Skeletal muscle tissue (tissue), 4 donors: ENCODE results near the gene AZGP1. TPM values are rescaled to one million over a fixed set of nuclear protein-coding genes. Genes with fewer than 3 reads are reported as not detected.

Experiments used
- H3K27ac ChIP-seq: one replicate; pipeline ENCODE4 v1.7.0; 2013; ENCODE audit warnings: mild to moderate bottlenecking, low read depth, low read length, inconsistent platforms
- H3K27me3 ChIP-seq, 3 donors: one replicate each; pipeline ENCODE4 v1.7.0; 2013; ENCODE audit warnings: low read length in 3 of 3; ENCODE audit not compliant: control insufficient read depth in 3 of 3, insufficient read depth in 3 of 3
- H3K36me3 ChIP-seq, 3 donors: one replicate each; pipeline ENCODE4 v1.7.0; 2013; ENCODE audit warnings: low read length in 3 of 3; ENCODE audit not compliant: control insufficient read depth in 3 of 3, insufficient read depth in 3 of 3
- H3K4me1 ChIP-seq, 3 donors: one replicate each; pipeline ENCODE4 v1.7.0; 2013; ENCODE audit warnings: low read length in 3 of 3, mild to moderate bottlenecking in 3 of 3; ENCODE audit not compliant: control insufficient read depth in 3 of 3, insufficient read depth in 3 of 3
- H3K4me3 ChIP-seq, 3 donors: one replicate each; pipeline ENCODE4 v1.7.0; 2013; ENCODE audit warnings: low read length in 3 of 3
- H3K9ac ChIP-seq, 3 donors: one replicate each; pipeline ENCODE4 v1.7.0; 2013; ENCODE audit warnings: low read length in 3 of 3, mild to moderate bottlenecking in 3 of 3, moderate library complexity in 2 of 3, low read depth in 1 of 3
- H3K9me3 ChIP-seq, 3 donors: one replicate each; pipeline ENCODE4 v1.7.0; 2013; ENCODE audit warnings: low read length in 3 of 3; ENCODE audit not compliant: control insufficient read depth in 3 of 3
- total RNA-seq: library from RNA; depleted of rRNA; stranded (reverse); fragments of >200 nt; gene quantifications from one replicate; pipeline ENCODE4 v1.2.3, GENCODE V29; 2014
- donor health status: Osteomylitis.

Gene AZGP1
- total RNA-seq = 9.4 TPM

DNA sequence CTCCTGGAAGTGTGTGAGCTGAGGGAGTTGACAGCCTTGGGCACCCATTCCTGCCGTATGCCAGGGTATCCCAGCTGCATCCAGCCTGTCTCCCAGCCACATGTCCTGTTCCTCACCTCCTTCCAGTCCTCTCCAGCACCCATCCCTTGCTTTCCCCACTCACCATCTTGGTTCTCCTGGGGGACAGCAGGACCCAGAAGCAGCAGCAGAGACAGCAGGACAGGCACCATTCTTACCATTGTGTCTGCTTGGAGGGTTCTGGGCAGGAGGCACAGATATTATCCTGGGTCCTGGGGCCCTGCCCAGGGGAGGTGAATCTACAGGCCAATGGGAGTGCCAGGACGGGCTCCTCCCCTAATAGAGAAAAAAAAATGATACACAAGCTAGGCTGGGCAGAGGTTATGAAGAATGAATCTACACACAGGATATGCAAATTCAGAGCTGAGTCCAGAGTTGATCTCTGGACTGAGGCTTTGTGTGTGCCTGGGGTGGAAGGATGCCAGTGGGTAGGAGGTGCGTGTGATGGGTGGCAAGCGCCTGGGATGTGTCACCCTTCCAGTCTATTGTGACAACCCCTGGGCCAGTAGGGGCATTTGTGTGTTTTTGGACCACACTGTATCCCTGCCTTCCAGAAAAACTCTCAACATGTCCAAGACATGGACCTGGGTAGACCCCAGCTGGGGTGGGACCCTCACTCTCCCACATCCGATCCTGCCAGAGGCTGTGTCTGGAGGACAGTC is at the start of gene AZGP1:
Gene AZGP1, minus strand, starts transcription at position 250 of the 740 bp plus-strand sequence. Its CDS starts 11 bp downstream, at position 239.
- no peak within 1 kb of the TSS for H3K9ac ChIP-seq
- peaks cover 3 to 7% (median 6%) of the 10 kb centered on the region in 3 donors for H3K27me3 ChIP-seq
- H3K4me3 ChIP-seq = no peak within 1 kb of the TSS
- no peaks in the 10 kb centered on the region for H3K36me3 ChIP-seq
- H3K9me3 ChIP-seq = no peaks in the 10 kb centered on the region
- no peak within 1 kb of the TSS for H3K27ac ChIP-seq
- H3K4me1 ChIP-seq = no peaks in the 10 kb centered on the region

GRCh38 chr7:100024020-100024619 is 48.3 kb upstream of the AZGP1 start:
- Histone ChIP-seq H3K9me3 (no peaks in the 10 kb centered on the region), H3K4me1 (peaks cover 0 to 2% (median 0%) of the 10 kb centered on the region in 3 donors), H3K4me3 (no peak overlapping the region), H3K36me3 (peaks cover 28 to 37% (median 34%) of the 10 kb centered on the region in 3 donors), H3K27me3 (no peaks in the 10 kb centered on the region), H3K27ac (no peak overlapping the region), H3K9ac (no peak overlapping the region)

DNA sequence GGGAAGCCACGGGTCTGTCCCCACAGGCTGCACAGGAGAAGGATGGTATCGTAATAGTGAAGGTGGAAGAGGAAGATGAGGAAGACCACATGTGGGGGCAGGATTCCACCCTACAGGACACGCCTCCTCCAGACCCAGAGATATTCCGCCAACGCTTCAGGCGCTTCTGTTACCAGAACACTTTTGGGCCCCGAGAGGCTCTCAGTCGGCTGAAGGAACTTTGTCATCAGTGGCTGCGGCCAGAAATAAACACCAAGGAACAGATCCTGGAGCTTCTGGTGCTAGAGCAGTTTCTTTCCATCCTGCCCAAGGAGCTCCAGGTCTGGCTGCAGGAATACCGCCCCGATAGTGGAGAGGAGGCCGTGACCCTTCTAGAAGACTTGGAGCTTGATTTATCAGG is 47.7 kb upstream of the AZGP1 start:
- H3K9ac ChIP-seq = no peak overlapping the region
- H3K27ac ChIP-seq = no peak overlapping the region
- H3K9me3 ChIP-seq = no peaks in the 10 kb centered on the region
- no peaks in the 10 kb centered on the region for H3K27me3 ChIP-seq
- H3K36me3 ChIP-seq = peaks cover 28 to 37% (median 36%) of the 10 kb centered on the region in 3 donors
- no peak overlapping the region for H3K4me3 ChIP-seq
- H3K4me1 ChIP-seq = peaks cover 0 to 5% (median 0%) of the 10 kb centered on the region in 3 donors

DNA sequence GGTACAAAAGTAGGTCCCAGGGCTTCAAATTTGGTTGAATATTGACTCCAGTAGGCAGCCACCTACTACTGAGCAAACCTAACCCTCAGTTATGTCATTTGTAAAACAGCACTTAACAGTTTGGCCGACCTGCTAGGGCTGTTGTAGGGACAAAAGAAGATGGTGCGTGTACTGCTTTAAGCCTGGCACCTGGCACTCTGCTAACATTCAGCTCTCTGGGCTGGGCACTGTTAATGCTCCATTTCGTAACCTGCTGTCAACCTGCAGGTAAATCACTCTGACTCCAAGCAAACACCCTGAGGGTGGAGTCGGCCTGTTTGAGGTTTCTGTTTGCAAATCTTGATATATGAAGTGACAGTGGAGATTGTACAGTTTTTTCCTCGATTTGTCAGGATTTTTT is 46.8 kb upstream of the AZGP1 start:
- Histone ChIP-seq H3K27me3 (no peaks in the 10 kb centered on the region), H3K36me3 (peaks cover 25 to 33% (median 32%) of the 10 kb centered on the region in 3 donors), H3K9me3 (no peaks in the 10 kb centered on the region)

DNA sequence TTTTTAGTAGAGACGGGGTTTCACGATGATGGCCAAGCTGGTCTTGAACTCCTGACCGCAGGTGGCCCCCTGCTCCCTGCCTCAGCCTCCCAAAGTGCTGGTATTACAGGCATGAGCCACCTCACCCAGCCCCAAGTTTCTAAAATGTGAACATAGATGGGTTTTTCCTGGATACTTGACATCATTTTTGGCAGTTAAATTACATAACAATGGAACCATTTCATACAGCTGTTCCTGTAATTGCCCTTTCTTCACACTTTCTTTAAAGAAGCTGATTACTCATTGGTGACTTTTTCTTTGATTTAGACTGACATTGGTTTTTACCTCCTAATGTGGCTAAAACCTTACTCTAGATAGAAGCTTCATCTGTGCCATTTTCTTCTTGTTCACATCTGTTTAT is 45.5 kb upstream of the AZGP1 start:
- H3K9me3 ChIP-seq = no peaks in the 10 kb centered on the region
- no peaks in the 10 kb centered on the region for H3K27me3 ChIP-seq
- H3K9ac ChIP-seq = no peak overlapping the region
- H3K4me3 ChIP-seq = no peak overlapping the region
- peaks cover 23 to 32% (median 24%) of the 10 kb centered on the region in 3 donors for H3K36me3 ChIP-seq
- no peak overlapping the region for H3K27ac ChIP-seq
- peaks cover 7 to 14% (median 13%) of the 10 kb centered on the region in 3 donors for H3K4me1 ChIP-seq

More for the DNA sequence above, 46.8 kb upstream of the AZGP1 start:
- Histone ChIP-seq H3K4me1 (peaks cover 0 to 5% (median 2%) of the 10 kb centered on the region in 3 donors), H3K4me3 (no peak overlapping the region), H3K27ac (no peak overlapping the region), H3K9ac (no peak overlapping the region)

- H3K36me3 ChIP-seq = peaks cover 14 to 21% (median 16%) of the 10 kb centered on the region in 3 donors
- H3K4me1 ChIP-seq = peaks cover 11 to 19% (median 14%) of the 10 kb centered on the region in 3 donors
- no peaks in the 10 kb centered on the region for H3K27me3 ChIP-seq
- no peak overlapping the region for H3K27ac ChIP-seq
- no peaks in the 10 kb centered on the region for H3K9me3 ChIP-seq
- no peak overlapping the region for H3K9ac ChIP-seq
- H3K4me3 ChIP-seq = no peak overlapping the region
Observed at GRCh38 chr7:100019908-100020307, 44.1 kb upstream of the AZGP1 start.

GRCh38 chr7:100017875-100018274 is 42.0 kb upstream of the AZGP1 start:
- Histone ChIP-seq H3K27me3 (no peaks in the 10 kb centered on the region), H3K27ac (no peak overlapping the region), H3K9me3 (no peaks in the 10 kb centered on the region), H3K36me3 (peaks cover 0 to 3% (median 2%) of the 10 kb centered on the region in 3 donors), H3K4me3 (no peak overlapping the region), H3K4me1 (peaks cover 11 to 20% (median 14%) of the 10 kb centered on the region in 3 donors), H3K9ac (no peak overlapping the region)

GRCh38 chr7:100017300-100017699 is 41.5 kb upstream of the AZGP1 start:
- H3K36me3 ChIP-seq = peaks cover 0 to 3% (median 2%) of the 10 kb centered on the region in 3 donors
- H3K27me3 ChIP-seq = no peaks in the 10 kb centered on the region
- peak overlapping the region in 1 of 3 donors; percentile 43 for H3K9ac ChIP-seq
- peaks cover 11 to 20% (median 14%) of the 10 kb centered on the region in 3 donors for H3K4me1 ChIP-seq
- H3K4me3 ChIP-seq = no peak overlapping the region
- H3K9me3 ChIP-seq = no peaks in the 10 kb centered on the region
- no peak overlapping the region for H3K27ac ChIP-seq

DNA sequence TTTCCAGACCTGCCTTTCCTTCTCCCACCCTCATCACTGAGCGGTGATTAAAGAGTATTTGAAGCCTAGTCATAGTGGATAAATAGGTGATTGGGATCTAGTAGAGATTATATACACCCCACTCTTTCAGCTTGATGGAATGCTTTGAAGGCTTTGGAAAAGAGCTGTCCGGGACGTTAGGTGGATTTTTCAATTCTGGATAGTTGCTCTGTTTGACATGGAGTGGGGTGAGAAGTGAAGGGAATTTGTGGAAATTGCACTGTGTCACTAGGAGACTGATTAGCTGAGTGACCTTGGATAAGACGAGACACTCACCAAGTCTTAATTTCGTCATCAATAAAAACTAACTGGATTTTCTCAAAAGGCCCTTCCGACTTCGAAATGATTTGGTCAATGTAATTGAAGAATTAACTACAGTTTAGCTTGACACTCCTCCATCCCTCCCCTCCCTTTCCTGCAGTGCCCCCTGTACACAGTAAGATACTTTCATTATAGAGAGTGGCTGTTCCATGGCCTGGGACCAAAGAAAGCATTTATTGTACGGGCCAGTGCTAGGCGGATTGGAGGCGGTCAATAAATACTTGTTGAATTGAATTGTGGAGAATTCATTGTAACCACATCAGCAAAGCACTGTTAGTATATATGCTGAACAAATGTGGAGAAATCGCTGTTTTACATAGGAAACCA is 40.5 kb upstream of the AZGP1 start:
- peak overlapping the region; percentile 79 to 92 (median 83) for H3K4me3 ChIP-seq
- H3K27me3 ChIP-seq = no peaks in the 10 kb centered on the region
- H3K9me3 ChIP-seq = no peaks in the 10 kb centered on the region
- H3K4me1 ChIP-seq = peaks cover 11 to 20% (median 14%) of the 10 kb centered on the region in 3 donors
- H3K9ac ChIP-seq = peak overlapping the region; percentile 87 to 97 (median 92)
- peaks cover 0 to 3% (median 2%) of the 10 kb centered on the region in 3 donors for H3K36me3 ChIP-seq
- H3K27ac ChIP-seq = peak overlapping the region; percentile 84
